PC-9 (cell line): Measurements from ENCODE around the gene RBM33. TPM values are rescaled to one million over a fixed set of nuclear protein-coding genes. Genes with fewer than 3 reads are reported as not detected.

Experiments used
- BruUV-seq: library from RNA; stranded (reverse); fragments of 400-500 nt; replicated peaks from 2 replicates; lab custom pipeline; 2021; lab: Mats Ljungman, UMichigan
- CTCF ChIA-PET: fragments of 300-600 bp; sonication (Branson Sonifier 250); formaldehyde crosslinking; loops from one replicate; lab custom pipeline; 2022; ENCODE audit warnings: antibody characterized with exemption; lab: Charles Lee
- POLR2A ChIA-PET: fragments of 300-600 bp; sonication (Branson Sonifier 250); formaldehyde crosslinking; loops from one replicate; lab custom pipeline; 2022; ENCODE audit warnings: antibody characterized with exemption; ENCODE audit not compliant: unreplicated experiment; lab: Charles Lee
- DNase-seq, 2 experiments: peaks; one replicate each; pipeline versions ENCODE4 v3.0.0 to v3.0.0-alpha.2; 2015 to 2022; ENCODE audit warnings: mixed read lengths in 1 of 2
- H2AFZ ChIP-seq: fragments of 200-600 bp; sonication (generic); 2 replicates; pipeline ENCODE4 v1.8.1; 2017; ENCODE audit warnings: antibody characterized with exemption
- H3F3A ChIP-seq: fragments of 200-600 bp; sonication (generic); 2 replicates; pipeline ENCODE4 v1.8.1; 2017; ENCODE audit warnings: antibody characterized with exemption, mild to moderate bottlenecking, low read depth; ENCODE audit not compliant: insufficient read depth
- H3K27ac ChIP-seq: fragments of 200-600 bp; sonication (generic); 2 replicates; pipeline ENCODE4 v1.6.1; 2016; ENCODE audit warnings: mixed run types
- H3K27me3 ChIP-seq: fragments of 200-600 bp; sonication (generic); 2 replicates; pipeline ENCODE4 v1.6.1; 2016; ENCODE audit warnings: low read depth, mixed run types; ENCODE audit not compliant: insufficient read depth
- H3K36me3 ChIP-seq: fragments of 200-600 bp; sonication (generic); 2 replicates; pipeline ENCODE4 v1.6.1; 2016; ENCODE audit warnings: low read depth, mixed run types
- H3K4me1 ChIP-seq: fragments of 200-600 bp; sonication (generic); replicated peaks from 2 replicates; pipeline ENCODE4 v1.6.1; 2016; ENCODE audit warnings: mixed run types; ENCODE audit not compliant: insufficient read depth
- H3K4me2 ChIP-seq: fragments of 200-600 bp; sonication (generic); 2 replicates; pipeline ENCODE4 v1.6.1; 2017; ENCODE audit warnings: mixed run types
- H3K4me3 ChIP-seq: fragments of 200-600 bp; sonication (generic); 2 replicates; pipeline ENCODE4 v1.6.1; 2016; ENCODE audit warnings: mixed run types
- H3K79me2 ChIP-seq: fragments of 200-600 bp; sonication (generic); 2 replicates; pipeline ENCODE4 v1.6.1; 2017; ENCODE audit warnings: low read depth, mixed run types
- H3K9me2 ChIP-seq: fragments of 200-600 bp; sonication (generic); 2 replicates; pipeline ENCODE4 v1.8.1; 2017; ENCODE audit warnings: mild to moderate bottlenecking; ENCODE audit not compliant: insufficient read depth
- H3K9me3 ChIP-seq: fragments of 200-600 bp; sonication (generic); 2 replicates; pipeline ENCODE4 v1.8.1; 2016; ENCODE audit warnings: low read depth; ENCODE audit not compliant: insufficient read depth
- H4K20me1 ChIP-seq: fragments of 200-600 bp; sonication (generic); 2 replicates; pipeline ENCODE4 v1.8.1; 2017; ENCODE audit not compliant: insufficient read depth
- CTCF ChIP-seq: fragments of 200-600 bp; sonication (generic); conservative IDR thresholded peaks from 2 replicates; pipeline ENCODE4 v1.6.1; 2017; ENCODE audit warnings: mixed run types, antibody characterized with exemption, mild to moderate bottlenecking, moderate library complexity
- EZH2 ChIP-seq: fragments of 200-600 bp; sonication (generic); IDR thresholded peaks from 2 replicates; pipeline ENCODE4 v1.8.0; 2017; ENCODE audit warnings: antibody characterized with exemption, low read depth
- intact Hi-C: fragments of 100-400 bp; cut with micrococcal nuclease; formaldehyde crosslinking; loops from one replicate; pipeline ENCODE4 v1.10.0; 2022; ENCODE audit not compliant: unreplicated experiment
- total RNA-seq: library from RNA; stranded (reverse); gene quantifications from 2 replicates; pipeline ENCODE4 v1.2.3, GENCODE V29; 2021

RBM33 gene
- total RNA-seq, 1 experiment from 2014 or later = 85.7 TPM

GRCh38 chr7:155791836-155792235 is 147.4 kb downstream of the RBM33 start:
- no peak overlapping the region for H3K4me2 ChIP-seq
- no peak overlapping the region for H2AFZ ChIP-seq
- BruUV-seq = no TSS peak
- no peaks in the 10 kb centered on the region for H3K79me2 ChIP-seq
- POLR2A ChIA-PET = no interaction called here
- peaks cover 5% of the 10 kb centered on the region; the same call in 1 of the 2 replicates for H3F3A ChIP-seq
- H4K20me1 ChIP-seq = no peaks in the 10 kb centered on the region
- H3K9me3 ChIP-seq = no peaks in the 10 kb centered on the region
- TF ChIP-seq CTCF (no peak), EZH2 (no peak)
- no peak overlapping the region for H3K4me3 ChIP-seq
- H3K36me3 ChIP-seq = no peaks in the 10 kb centered on the region
- DNase-seq = no peak
- CTCF ChIA-PET = no interaction called here
- no peaks in the 10 kb centered on the region for H3K4me1 ChIP-seq
- intact Hi-C loops = no loop called here
- H3K27me3 ChIP-seq = peaks cover 15% of the 10 kb centered on the region; the same call in 1 of the 2 replicates
- H3K27ac ChIP-seq = no peak overlapping the region
- no peaks in the 10 kb centered on the region for H3K9me2 ChIP-seq

GRCh38 chr7:155792315-155792960 is 148.0 kb downstream of the RBM33 start:
- no peaks in the 10 kb centered on the region for H3K79me2 ChIP-seq
- DNase-seq = no peak
- intact Hi-C loops = no loop called here
- H3K27me3 ChIP-seq = peaks cover 16% of the 10 kb centered on the region; the same call in 1 of the 2 replicates
- TF ChIP-seq CTCF (no peak), EZH2 (no peak)
- no peaks in the 10 kb centered on the region for H3K9me3 ChIP-seq
- no peaks in the 10 kb centered on the region for H3K9me2 ChIP-seq
- ChIA-PET CTCF (no interaction called here), POLR2A (interaction anchor here (0.5 kb wide), 1 partner anchor 562 kb away, joined by 4 read pairs; no protein-coding TSS in a partner anchor)
- H3K4me2 ChIP-seq = no peak overlapping the region
- H3F3A ChIP-seq = peaks cover 5% of the 10 kb centered on the region; the same call in 1 of the 2 replicates
- BruUV-seq = no TSS peak
- no peaks in the 10 kb centered on the region for H3K36me3 ChIP-seq
- H2AFZ ChIP-seq = no peak overlapping the region
- no peaks in the 10 kb centered on the region for H4K20me1 ChIP-seq
- no peaks in the 10 kb centered on the region for H3K4me1 ChIP-seq
- H3K4me3 ChIP-seq = no peak overlapping the region
- no peak overlapping the region for H3K27ac ChIP-seq

GRCh38 chr7:155792999-155793560 is 148.6 kb downstream of the RBM33 start:
- CTCF ChIA-PET = no interaction called here
- BruUV-seq = no TSS peak
- intact Hi-C loops = no loop called here

More at GRCh38 chr7:155792999-155793560, 148.6 kb downstream of the RBM33 start:
- Histone ChIP-seq H3K4me1 (no peaks in the 10 kb centered on the region), H3K4me3 (no peak overlapping the region), H3K27me3 (peaks cover 20% of the 10 kb centered on the region; the same call in 1 of the 2 replicates), H3K27ac (no peak overlapping the region), H3K36me3 (no peaks in the 10 kb centered on the region), H3F3A (peaks cover 5% of the 10 kb centered on the region; the same call in 1 of the 2 replicates), H3K79me2 (no peaks in the 10 kb centered on the region), H2AFZ (no peak overlapping the region), H3K9me2 (no peaks in the 10 kb centered on the region), H3K4me2 (no peak overlapping the region), H4K20me1 (no peaks in the 10 kb centered on the region), H3K9me3 (no peaks in the 10 kb centered on the region)
- POLR2A ChIA-PET = interaction anchor here (0.5 kb wide), 1 partner anchor 563 kb away, joined by 4 read pairs; no protein-coding TSS in a partner anchor
- no peak for DNase-seq
- TF ChIP-seq EZH2 (no peak), CTCF (no peak)
